Neural progenitor cell (in vitro differentiated cells): ENCODE results near the gene MACROD2. TPM values are rescaled to one million over a fixed set of nuclear protein-coding genes. Genes with fewer than 3 reads are reported as not detected.

Source experiments
- DNase-seq: peaks from one replicate; pipeline ENCODE4 v3.0.0-alpha.2; 2016; ENCODE audit warnings: low spot score
- H2AFZ ChIP-seq: fragments of 200-600 bp; sonication (generic); replicated peaks from 2 replicates; pipeline ENCODE4 v1.6.1; 2016; ENCODE audit warnings: antibody characterized with exemption
- H3F3A ChIP-seq: fragments of 200-600 bp; sonication (generic); 2 replicates; pipeline ENCODE4 v1.6.1; 2016; ENCODE audit warnings: antibody characterized with exemption, low read depth
- H3K27ac ChIP-seq: fragments of 200-600 bp; sonication (generic); 2 replicates; pipeline ENCODE4 v1.5.1; 2016; ENCODE audit warnings: mild to moderate bottlenecking
- H3K27me3 ChIP-seq: fragments of 200-600 bp; sonication (generic); 2 replicates; pipeline ENCODE4 v1.6.1; 2016; ENCODE audit warnings: mild to moderate bottlenecking, moderate library complexity
- H3K36me3 ChIP-seq: fragments of 200-600 bp; sonication (generic); 2 replicates; pipeline ENCODE4 v1.5.1; 2016
- H3K4me1 ChIP-seq: fragments of 200-600 bp; sonication (generic); 2 replicates; pipeline ENCODE4 v1.6.1; 2016; ENCODE audit warnings: mixed run types
- H3K4me2 ChIP-seq: fragments of 200-600 bp; sonication (generic); 2 replicates; pipeline ENCODE4 v1.6.1; 2016
- H3K4me3 ChIP-seq: fragments of 200-600 bp; sonication (generic); 2 replicates; pipeline ENCODE4 v1.5.1; 2016
- H3K79me2 ChIP-seq: fragments of 200-600 bp; sonication (generic); 2 replicates; pipeline ENCODE4 v1.6.1; 2016; ENCODE audit warnings: low read depth
- H3K9ac ChIP-seq: fragments of 200-600 bp; sonication (generic); 2 replicates; pipeline ENCODE4 v1.6.1; 2016
- H3K9me3 ChIP-seq: fragments of 200-600 bp; sonication (generic); 2 replicates; pipeline ENCODE4 v1.5.1; 2016; ENCODE audit warnings: low read depth
- H4K20me1 ChIP-seq: fragments of 200-600 bp; sonication (generic); 2 replicates; pipeline ENCODE4 v1.6.1; 2016; ENCODE audit warnings: low read depth
- H3K27ac Mint-ChIP-seq: 3 replicates; pipeline ENCODE4 v1.8.0; 2021; ENCODE audit warnings: mixed read lengths
- H3K27me3 Mint-ChIP-seq: 2 replicates; pipeline ENCODE4 v1.8.0; 2022; ENCODE audit warnings: low read depth, mild to moderate bottlenecking, inconsistent platforms, moderate library complexity, mixed read lengths; ENCODE audit not compliant: insufficient read depth
- H3K36me3 Mint-ChIP-seq: 3 replicates; pipeline ENCODE4 v1.8.0; 2021; ENCODE audit warnings: mixed read lengths
- H3K4me1 Mint-ChIP-seq: 3 replicates; pipeline ENCODE4 v1.8.0; 2021; ENCODE audit warnings: mixed read lengths
- H3K4me3 Mint-ChIP-seq: 3 replicates; pipeline ENCODE4 v1.8.0; 2021; ENCODE audit warnings: mild to moderate bottlenecking, moderate library complexity, mixed read lengths
- H3K9me3 Mint-ChIP-seq: 3 replicates; pipeline ENCODE4 v1.8.0; 2020; ENCODE audit warnings: mixed read lengths
- EZH2 ChIP-seq: fragments of 200-600 bp; sonication (generic); IDR thresholded peaks from 2 replicates; pipeline ENCODE4 v1.6.1; 2017; ENCODE audit warnings: antibody characterized with exemption, mild to moderate bottlenecking, moderate library complexity
- EZH2phosphoT487 ChIP-seq: fragments of 200-600 bp; sonication (generic); IDR thresholded peaks from 2 replicates; pipeline ENCODE4 v1.6.1; 2017; ENCODE audit warnings: antibody characterized with exemption
- total RNA-seq: library from RNA; depleted of rRNA; stranded (reverse); fragments of >200 nt; gene quantifications from 2 replicates; pipeline ENCODE4 v1.2.3, GENCODE V29; 2015; ENCODE audit warnings: low replicate concordance
- TF ChIP-seq, protein P1 (sequence below): fragments of 200-600 bp; sonication (generic); IDR thresholded peaks from 2 replicates; pipeline ENCODE4 v1.5.1; 2017; ENCODE audit warnings: antibody characterized with exemption, mild to moderate bottlenecking

Gene MACROD2
- total RNA-seq, 1 donor from 2014 or later, result 11.9 TPM

GRCh38 chr20:15498926-15499325 is 1503.6 kb downstream of the MACROD2 start:
- Histone ChIP-seq H2AFZ (no peak overlapping the region), H3K4me2 (no peak overlapping the region), H3K36me3 (no peaks in the 10 kb centered on the region), H3K4me3 (no peak overlapping the region), H3K9ac (no peak overlapping the region), H3K79me2 (no peaks in the 10 kb centered on the region), H3K4me1 (peaks cover 11% of the 10 kb centered on the region), H4K20me1 (no peaks in the 10 kb centered on the region), H3K27me3 (no peaks in the 10 kb centered on the region), H3K27ac (no peak overlapping the region), H3F3A (no peaks in the 10 kb centered on the region), H3K9me3 (no peaks in the 10 kb centered on the region)
- no peak for DNase-seq
- H3K4me1 Mint-ChIP-seq, result peaks cover 31% of the 10 kb centered on the region
- no peaks in the 10 kb centered on the region for H3K36me3 Mint-ChIP-seq
- peaks cover 3% of the 10 kb centered on the region for H3K27me3 Mint-ChIP-seq
- no peak for TF ChIP-seq EZH2phosphoT487
- no peak for TF ChIP-seq EZH2
- TF ChIP-seq, protein P1, sequence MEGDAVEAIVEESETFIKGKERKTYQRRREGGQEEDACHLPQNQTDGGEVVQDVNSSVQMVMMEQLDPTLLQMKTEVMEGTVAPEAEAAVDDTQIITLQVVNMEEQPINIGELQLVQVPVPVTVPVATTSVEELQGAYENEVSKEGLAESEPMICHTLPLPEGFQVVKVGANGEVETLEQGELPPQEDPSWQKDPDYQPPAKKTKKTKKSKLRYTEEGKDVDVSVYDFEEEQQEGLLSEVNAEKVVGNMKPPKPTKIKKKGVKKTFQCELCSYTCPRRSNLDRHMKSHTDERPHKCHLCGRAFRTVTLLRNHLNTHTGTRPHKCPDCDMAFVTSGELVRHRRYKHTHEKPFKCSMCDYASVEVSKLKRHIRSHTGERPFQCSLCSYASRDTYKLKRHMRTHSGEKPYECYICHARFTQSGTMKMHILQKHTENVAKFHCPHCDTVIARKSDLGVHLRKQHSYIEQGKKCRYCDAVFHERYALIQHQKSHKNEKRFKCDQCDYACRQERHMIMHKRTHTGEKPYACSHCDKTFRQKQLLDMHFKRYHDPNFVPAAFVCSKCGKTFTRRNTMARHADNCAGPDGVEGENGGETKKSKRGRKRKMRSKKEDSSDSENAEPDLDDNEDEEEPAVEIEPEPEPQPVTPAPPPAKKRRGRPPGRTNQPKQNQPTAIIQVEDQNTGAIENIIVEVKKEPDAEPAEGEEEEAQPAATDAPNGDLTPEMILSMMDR, result no peak
- H3K27ac Mint-ChIP-seq, result no peak overlapping the region
- no peak overlapping the region for H3K4me3 Mint-ChIP-seq
- peaks cover 9% of the 10 kb centered on the region for H3K9me3 Mint-ChIP-seq

- Histone ChIP-seq H3K79me2 (no peaks in the 10 kb centered on the region), H4K20me1 (no peaks in the 10 kb centered on the region), H3K4me2 (no peak overlapping the region), H3K4me3 (no peak overlapping the region), H3K9ac (no peak overlapping the region), H3K27ac (no peak overlapping the region), H2AFZ (no peak overlapping the region), H3K4me1 (no peaks in the 10 kb centered on the region), H3F3A (no peaks in the 10 kb centered on the region), H3K9me3 (no peaks in the 10 kb centered on the region), H3K36me3 (no peaks in the 10 kb centered on the region), H3K27me3 (no peaks in the 10 kb centered on the region)
- no peak overlapping the region for H3K27ac Mint-ChIP-seq
- no peak overlapping the region for H3K4me3 Mint-ChIP-seq
- TF ChIP-seq, protein P1, result no peak
- no peak for TF ChIP-seq EZH2
- no peak for TF ChIP-seq EZH2phosphoT487
- peaks cover 6% of the 10 kb centered on the region for H3K9me3 Mint-ChIP-seq
- no peaks in the 10 kb centered on the region for H3K36me3 Mint-ChIP-seq
- no peak for DNase-seq
- peaks cover 3% of the 10 kb centered on the region for H3K4me1 Mint-ChIP-seq
- no peaks in the 10 kb centered on the region for H3K27me3 Mint-ChIP-seq
Observed at GRCh38 chr20:15506311-15506710, 1511.0 kb downstream of the MACROD2 start.

- H3K79me2 ChIP-seq, result no peaks in the 10 kb centered on the region
- peaks cover 6% of the 10 kb centered on the region for H3K9me3 Mint-ChIP-seq
- H4K20me1 ChIP-seq, result no peaks in the 10 kb centered on the region
- H2AFZ ChIP-seq, result no peak overlapping the region
- H3K27me3 Mint-ChIP-seq, result no peaks in the 10 kb centered on the region
- H3K4me2 ChIP-seq, result no peak overlapping the region
- no peak overlapping the region for H3K27ac Mint-ChIP-seq
- H3K4me3 ChIP-seq, result no peak overlapping the region
- H3K9me3 ChIP-seq, result no peaks in the 10 kb centered on the region
- H3K4me1 Mint-ChIP-seq, result peaks cover 3% of the 10 kb centered on the region
- no peak for DNase-seq
- TF ChIP-seq EZH2phosphoT487, result no peak
- TF ChIP-seq, protein P1, result no peak
- H3K4me3 Mint-ChIP-seq, result no peak overlapping the region
- no peaks in the 10 kb centered on the region for H3F3A ChIP-seq
- H3K27me3 ChIP-seq, result no peaks in the 10 kb centered on the region
- no peaks in the 10 kb centered on the region for H3K36me3 Mint-ChIP-seq
- no peak overlapping the region for H3K27ac ChIP-seq
- H3K4me1 ChIP-seq, result no peaks in the 10 kb centered on the region
- no peaks in the 10 kb centered on the region for H3K36me3 ChIP-seq
- H3K9ac ChIP-seq, result no peak overlapping the region
Observed at GRCh38 chr20:15507151-15507550, 1511.8 kb downstream of the MACROD2 start.

- Histone ChIP-seq H3K4me1 (peaks cover 9% of the 10 kb centered on the region), H3F3A (no peaks in the 10 kb centered on the region), H3K4me2 (no peak overlapping the region), H2AFZ (no peak overlapping the region), H3K27me3 (no peaks in the 10 kb centered on the region), H3K4me3 (no peak overlapping the region), H3K9me3 (no peaks in the 10 kb centered on the region), H3K36me3 (no peaks in the 10 kb centered on the region), H3K79me2 (no peaks in the 10 kb centered on the region), H4K20me1 (no peaks in the 10 kb centered on the region), H3K27ac (no peak overlapping the region), H3K9ac (no peak overlapping the region)
- H3K9me3 Mint-ChIP-seq, result peaks cover 6% of the 10 kb centered on the region
- TF ChIP-seq EZH2, result no peak
- TF ChIP-seq, protein P1, result no peak
- no peak for TF ChIP-seq EZH2phosphoT487
- H3K27ac Mint-ChIP-seq, result no peak overlapping the region
- H3K4me3 Mint-ChIP-seq, result no peak overlapping the region
- no peaks in the 10 kb centered on the region for H3K27me3 Mint-ChIP-seq
- no peak for DNase-seq
- no peaks in the 10 kb centered on the region for H3K36me3 Mint-ChIP-seq
- peaks cover 4% of the 10 kb centered on the region for H3K4me1 Mint-ChIP-seq
Observed at GRCh38 chr20:15511551-15511950, 1516.2 kb downstream of the MACROD2 start.
